Breast epithelium (tissue), 4 donors: ENCODE measurements around the gene KIFAP3. TPM values are rescaled to one million over a fixed set of nuclear protein-coding genes. Genes with fewer than 3 reads are reported as not detected.

Experiments used
- DNase-seq, 2 donors: peaks; one replicate each; pipeline ENCODE4 v3.0.0-alpha.2; 2019; ENCODE audit warnings: low spot score in 2 of 2
- H3K27ac ChIP-seq, 2 donors: fragments of 200-600 bp; sonication (generic) in 1 of 2; one replicate each; pipeline ENCODE4 v1.5.1; 2016 to 2019; ENCODE audit warnings: mild to moderate bottlenecking in 1 of 2
- H3K27me3 ChIP-seq, 2 donors: fragments of 200-600 bp; sonication (generic) in 1 of 2; one replicate each; pipeline versions ENCODE4 v1.5.1 to v1.6.0; 2017 to 2019; ENCODE audit warnings: control low read depth in 1 of 2, mild to moderate bottlenecking in 1 of 2
- H3K36me3 ChIP-seq: fragments of 200-600 bp; one replicate; pipeline ENCODE4 v1.5.1; 2019
- H3K4me1 ChIP-seq, 2 donors: fragments of 200-600 bp; sonication (generic); one replicate each; pipeline ENCODE4 v1.5.1; 2016 to 2019; ENCODE audit warnings: control low read depth in 1 of 2
- H3K4me3 ChIP-seq, 3 donors: fragments of 200-600 bp; sonication (generic); 1 replicate in 2 of 3; 2 replicates in 1 of 3; pipeline ENCODE4 v1.5.1; 2016 to 2019; ENCODE audit warnings: mild to moderate bottlenecking in 3 of 3, moderate library complexity in 2 of 3
- H3K9me3 ChIP-seq, 2 donors: fragments of 200-600 bp; sonication (generic) in 1 of 2; one replicate each; pipeline ENCODE4 v1.5.1; 2016 to 2019; ENCODE audit warnings: control low read depth in 1 of 2
- POLR2A ChIP-seq: fragments of 450-650 bp; IDR thresholded peaks from one replicate; pipeline ENCODE4 v1.6.1; 2016; ENCODE audit warnings: antibody characterized with exemption, mild to moderate bottlenecking, moderate library complexity
- POLR2AphosphoS5 ChIP-seq, 3 donors: sonication (generic); formaldehyde crosslinking; IDR thresholded peaks; one replicate each; pipeline ENCODE4 v1.6.1; 2017; ENCODE audit warnings: antibody characterized with exemption in 3 of 3
- intact Hi-C: fragments of 100-400 bp; cut with DNase I; formaldehyde crosslinking; loops from one replicate; pipeline ENCODE4 v1.15.1; 2023; ENCODE audit warnings: low total_unique reads
- total RNA-seq, 3 donors: library from RNA; depleted of rRNA; stranded (reverse); fragments of >200 nt; gene quantifications; one replicate each; pipeline ENCODE4 v1.1.0, GENCODE V29; 2016
- TF ChIP-seq, protein P1 (sequence below), 3 donors: fragments of 450-650 bp; IDR thresholded peaks; one replicate each; pipeline ENCODE4 v1.5.1; 2016 to 2017; ENCODE audit warnings: antibody characterized with exemption in 3 of 3, mild to moderate bottlenecking in 3 of 3, moderate library complexity in 3 of 3

Gene KIFAP3
- total RNA-seq, 3 donors from 2014 or later, result 29.0 to 41.1 (median 37.7) TPM

- DNase-seq, result no peak
Observed at GRCh38 chr1:169900571-169900970, 173.9 kb downstream of the KIFAP3 start.

DNA sequence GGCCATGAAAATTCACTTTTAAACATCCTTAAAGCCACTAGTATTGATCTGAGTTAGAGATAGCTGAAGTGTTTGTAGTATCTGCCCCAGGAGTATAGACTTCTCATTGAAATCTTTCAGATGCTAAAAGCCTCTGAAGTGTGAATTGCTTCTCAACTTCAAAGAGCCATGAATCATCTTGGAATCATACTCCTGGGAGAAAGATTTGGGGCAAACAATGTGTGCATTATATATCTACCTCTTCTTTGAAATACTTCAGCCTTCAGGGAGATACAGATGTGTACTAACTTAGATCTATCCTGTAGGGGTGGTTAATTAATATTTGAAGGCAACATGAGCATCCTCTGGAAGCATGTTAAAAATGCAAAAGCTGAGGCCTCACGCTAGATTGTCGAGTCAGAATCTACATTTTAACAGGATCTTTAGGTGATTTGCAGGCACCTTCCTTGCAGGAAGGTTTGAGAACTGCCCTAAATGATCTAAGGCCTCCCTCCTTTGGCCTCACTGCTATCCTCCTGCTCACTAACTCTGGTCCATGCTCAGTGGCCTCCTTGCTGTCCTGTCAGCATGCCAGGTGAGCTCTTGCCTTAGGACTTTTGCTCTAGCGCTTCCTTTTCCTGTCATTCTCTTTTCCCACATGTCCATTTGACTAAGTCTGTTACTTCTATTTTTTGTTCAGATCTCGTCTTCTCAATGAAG, 174.8 kb downstream of the KIFAP3 start:
- TF ChIP-seq POLR2A (no peak), POLR2AphosphoS5 (IDR thresholded peaks at IDR 0.05) (no peak)
- TF ChIP-seq, protein P1, sequence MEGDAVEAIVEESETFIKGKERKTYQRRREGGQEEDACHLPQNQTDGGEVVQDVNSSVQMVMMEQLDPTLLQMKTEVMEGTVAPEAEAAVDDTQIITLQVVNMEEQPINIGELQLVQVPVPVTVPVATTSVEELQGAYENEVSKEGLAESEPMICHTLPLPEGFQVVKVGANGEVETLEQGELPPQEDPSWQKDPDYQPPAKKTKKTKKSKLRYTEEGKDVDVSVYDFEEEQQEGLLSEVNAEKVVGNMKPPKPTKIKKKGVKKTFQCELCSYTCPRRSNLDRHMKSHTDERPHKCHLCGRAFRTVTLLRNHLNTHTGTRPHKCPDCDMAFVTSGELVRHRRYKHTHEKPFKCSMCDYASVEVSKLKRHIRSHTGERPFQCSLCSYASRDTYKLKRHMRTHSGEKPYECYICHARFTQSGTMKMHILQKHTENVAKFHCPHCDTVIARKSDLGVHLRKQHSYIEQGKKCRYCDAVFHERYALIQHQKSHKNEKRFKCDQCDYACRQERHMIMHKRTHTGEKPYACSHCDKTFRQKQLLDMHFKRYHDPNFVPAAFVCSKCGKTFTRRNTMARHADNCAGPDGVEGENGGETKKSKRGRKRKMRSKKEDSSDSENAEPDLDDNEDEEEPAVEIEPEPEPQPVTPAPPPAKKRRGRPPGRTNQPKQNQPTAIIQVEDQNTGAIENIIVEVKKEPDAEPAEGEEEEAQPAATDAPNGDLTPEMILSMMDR (IDR thresholded peaks at IDR 0.05), result no peak
- no peak overlapping the region for H3K4me3 ChIP-seq
- no peaks in the 10 kb centered on the region for H3K27me3 ChIP-seq
- no peak overlapping the region for H3K27ac ChIP-seq
- intact Hi-C loops, result no loop called here
- no peaks in the 10 kb centered on the region for H3K4me1 ChIP-seq
- no peak for DNase-seq
- no peaks in the 10 kb centered on the region for H3K36me3 ChIP-seq
- no peaks in the 10 kb centered on the region for H3K9me3 ChIP-seq

More at GRCh38 chr1:169900571-169900970, 173.9 kb downstream of the KIFAP3 start:
- Histone ChIP-seq H3K9me3 (no peaks in the 10 kb centered on the region), H3K27ac (no peak overlapping the region), H3K36me3 (no peaks in the 10 kb centered on the region), H3K4me3 (no peak overlapping the region), H3K4me1 (no peaks in the 10 kb centered on the region), H3K27me3 (no peaks in the 10 kb centered on the region)
- intact Hi-C loops, result no loop called here
- TF ChIP-seq, protein P1 (IDR thresholded peaks at IDR 0.05), result no peak
- TF ChIP-seq POLR2A (no peak), POLR2AphosphoS5 (IDR thresholded peaks at IDR 0.05) (no peak)

DNA sequence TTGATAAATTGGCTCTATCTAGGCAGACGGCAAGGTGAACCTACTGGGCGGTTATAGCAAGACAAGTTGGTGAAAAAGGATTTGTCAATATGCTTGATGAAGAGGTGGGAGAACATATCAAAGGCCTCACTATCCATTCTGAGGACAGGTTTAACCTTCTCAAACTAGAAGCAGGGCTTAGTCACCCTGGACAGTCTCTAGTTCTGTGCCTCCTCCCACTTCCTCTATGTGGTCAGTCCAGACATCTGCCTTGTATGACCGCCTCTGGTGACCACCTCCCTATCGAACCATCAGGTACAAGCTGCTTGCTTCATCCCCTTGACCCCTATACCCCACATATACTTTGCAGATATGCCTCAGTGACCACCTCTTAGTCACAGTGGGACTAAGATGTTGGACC, 178.5 kb downstream of the KIFAP3 start:
- Histone ChIP-seq H3K9me3 (no peaks in the 10 kb centered on the region), H3K27me3 (no peaks in the 10 kb centered on the region), H3K4me3 (no peak overlapping the region), H3K4me1 (peaks cover 0 to 12% of the 10 kb centered on the region in 2 donors), H3K36me3 (no peaks in the 10 kb centered on the region), H3K27ac (no peak overlapping the region)
- DNase-seq, result no peak
- intact Hi-C loops, result no loop called here
- TF ChIP-seq POLR2AphosphoS5 (IDR thresholded peaks at IDR 0.05), result no peak
- no peak for TF ChIP-seq POLR2A
- TF ChIP-seq, protein P1 (IDR thresholded peaks at IDR 0.05), result no peak

DNA sequence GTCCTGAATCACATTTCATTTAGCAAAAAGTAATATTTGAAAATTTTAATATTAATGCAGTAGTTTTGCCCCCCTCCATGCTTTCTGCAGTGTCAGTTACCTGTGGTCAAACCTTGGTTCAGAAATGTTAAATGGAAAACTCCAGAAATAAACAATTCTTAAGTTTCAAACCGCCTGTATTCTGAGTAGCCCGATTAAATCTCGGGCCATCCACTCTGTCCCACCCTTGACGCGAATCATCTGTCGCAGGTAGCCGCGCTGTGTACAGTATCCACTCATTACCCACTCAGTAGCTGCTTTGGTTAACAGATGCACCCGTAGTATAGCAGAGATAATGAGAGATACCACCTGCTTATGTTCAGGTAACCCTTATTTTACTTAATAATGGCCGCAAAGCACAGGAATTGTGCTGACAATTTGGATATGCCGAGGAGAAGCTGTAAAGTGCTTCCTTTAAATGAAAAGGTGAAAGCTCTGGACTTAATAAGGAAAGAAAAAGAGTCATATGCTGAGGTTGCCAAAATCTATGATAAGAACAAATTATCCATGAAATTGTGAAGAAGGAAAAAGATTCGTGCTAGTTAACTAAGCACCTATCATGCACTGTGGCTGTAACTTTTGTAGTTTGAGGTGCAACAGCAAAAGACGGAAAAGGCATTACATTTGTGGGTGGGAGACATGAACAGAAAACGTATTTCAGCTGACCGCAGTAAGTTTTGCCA, 179.9 kb downstream of the KIFAP3 start:
- Histone ChIP-seq H3K4me3 (peak overlapping the region; percentile 97 to 100 (median 99)), H3K4me1 (peaks cover 0 to 21% of the 10 kb centered on the region in 2 donors), H3K9me3 (no peaks in the 10 kb centered on the region), H3K27me3 (no peaks in the 10 kb centered on the region), H3K36me3 (no peaks in the 10 kb centered on the region), H3K27ac (peak overlapping the region; percentile 98 to 99)
- intact Hi-C loops, result no loop called here
- DNase-seq, result no peak
- TF ChIP-seq, protein P1 (IDR thresholded peaks at IDR 0.05), result no peak
- no peak for TF ChIP-seq POLR2A
